ENCODE measurements around the gene TRIP10.

TRIP10 gene

GRCh38 chr19:6711078-6711361 is 28.5 kb upstream of the TRIP10 start:
- DNase-seq, result no peak

GRCh38 chr19:6711605-6712004 is 27.9 kb upstream of the TRIP10 start:
- no peak for DNase-seq

GRCh38 chr19:6712231-6712630 is 27.2 kb upstream of the TRIP10 start:
- no peak for DNase-seq

- no peak for DNase-seq
Observed at GRCh38 chr19:6712692-6713670, 26.5 kb upstream of the TRIP10 start.

GRCh38 chr19:6713773-6714692 is 25.4 kb upstream of the TRIP10 start:
- no peak for DNase-seq

- no peak for DNase-seq
Observed at GRCh38 chr19:6714749-6715555, 24.5 kb upstream of the TRIP10 start.

- DNase-seq, result no peak
Observed at GRCh38 chr19:6716610-6716970, 22.9 kb upstream of the TRIP10 start.

GRCh38 chr19:6717036-6717435 is 22.4 kb upstream of the TRIP10 start:
- no peak for DNase-seq

- DNase-seq, result no peak
Observed at GRCh38 chr19:6717441-6717971, 22.0 kb upstream of the TRIP10 start.

GRCh38 chr19:6718111-6718740 is 21.3 kb upstream of the TRIP10 start:
- no peak for DNase-seq

GRCh38 chr19:6718741-6719539 is 20.5 kb upstream of the TRIP10 start:
- peak in 25 of 56 donors; percentile 6 to 68 (median 24) for DNase-seq

GRCh38 chr19:6719540-6719861 is 20.0 kb upstream of the TRIP10 start:
- peak in 1 of 56 donors; percentile 30 for DNase-seq

GRCh38 chr19:6719992-6720368 is 19.5 kb upstream of the TRIP10 start:
- DNase-seq, result no peak

- peak in 9 of 56 donors; percentile 14 to 40 (median 23) for DNase-seq
Observed at GRCh38 chr19:6720369-6721137, 18.9 kb upstream of the TRIP10 start, which contains the start of gene C3. Gene C3, minus strand, starts transcription at chr19:6720650. Its CDS starts 61 bp downstream, at chr19:6720589.

GRCh38 chr19:6721138-6721474 is 18.4 kb upstream of the TRIP10 start:
- DNase-seq, result no peak

GRCh38 chr19:6721773-6722172 is 17.7 kb upstream of the TRIP10 start:
- no peak for DNase-seq

- DNase-seq, result peak in 12 of 56 donors; percentile 5 to 34 (median 15)
Observed at GRCh38 chr19:6723108-6723618, 16.3 kb upstream of the TRIP10 start.

GRCh38 chr19:6723738-6724137 is 15.7 kb upstream of the TRIP10 start:
- peak in 1 of 56 donors; percentile 15 for DNase-seq
